SK-N-SH (cell line): Measurements from ENCODE around the gene PPP1R9B. TPM values are rescaled to one million over a fixed set of nuclear protein-coding genes. Genes with fewer than 3 reads are reported as not detected.

Experiments
- CTCF ChIA-PET: fragments of 300-600, 350-600 bp; formaldehyde crosslinking; extraction: SDS; loops from one replicate; lab custom pipeline; 2021; lab: Yijun Ruan, JAX
- POLR2A ChIA-PET: fragments of 350-600 bp; sonication (Branson Sonifier 250); formaldehyde crosslinking; extraction: SDS; loops from one replicate; lab custom pipeline; 2020; ENCODE audit warnings: antibody characterized with exemption, inconsistent platforms; lab: Yijun Ruan, JAX
- DNase-seq: peaks from one replicate; pipeline ENCODE4 v3.0.0; 2012
- H2AFZ ChIP-seq: fragments of 200-600 bp; sonication (generic); 2 replicates; pipeline ENCODE4 v1.8.1; 2016; ENCODE audit warnings: antibody characterized with exemption, mild to moderate bottlenecking, low read depth
- H3F3A ChIP-seq: fragments of 200-600 bp; sonication (generic); replicated peaks from 2 replicates; pipeline ENCODE3; 2016; ENCODE audit warnings: antibody characterized with exemption, mild to moderate bottlenecking; ENCODE audit not compliant: insufficient read depth
- H3K27ac ChIP-seq, 2 experiments: fragments of 200-500 bp in 1 of 2; fragments of 200-600 bp in 1 of 2; sonication (Bioruptor generic) in 1 of 2; sonication (generic), shearing (Covaris generic) in 1 of 2; 2 replicates each; pipeline versions ENCODE4 v1.5.1 to v1.6.1; 2014 to 2016; ENCODE audit warnings: low read depth in 2 of 2, inconsistent platforms in 1 of 2, low read length in 1 of 2, mild to moderate bottlenecking in 1 of 2, mixed read lengths in 1 of 2
- H3K27me3 ChIP-seq: fragments of 200-600 bp; sonication (generic), shearing (Covaris generic); 2 replicates; pipeline ENCODE4 v1.6.1; 2016; ENCODE audit warnings: mixed run types; ENCODE audit not compliant: insufficient read depth
- H3K36me3 ChIP-seq, 2 experiments: fragments of 200-500 bp in 1 of 2; fragments of 200-600 bp in 1 of 2; sonication (Bioruptor generic) in 1 of 2; sonication (generic) in 1 of 2; replicated peaks in 1 of 2; 2 replicates each; pipeline versions ENCODE3 to v1.5.1; 2014 to 2016; ENCODE audit warnings: low read length in 1 of 2, mild to moderate bottlenecking in 1 of 2; ENCODE audit not compliant: insufficient read depth in 2 of 2, control insufficient read depth in 1 of 2
- H3K4me1 ChIP-seq, 2 experiments: fragments of 200-500 bp in 1 of 2; fragments of 200-600 bp in 1 of 2; sonication (Bioruptor generic) in 1 of 2; sonication (generic), shearing (Covaris generic) in 1 of 2; 2 replicates each; pipeline versions ENCODE4 v1.5.1 to v1.6.1; 2014 to 2016; ENCODE audit warnings: low read depth in 1 of 2, low read length in 1 of 2, mixed run types in 1 of 2; ENCODE audit not compliant: insufficient read depth in 2 of 2, control insufficient read depth in 1 of 2
- H3K4me2 ChIP-seq: fragments of 200-600 bp; sonication (generic), shearing (Covaris generic); 2 replicates; pipeline ENCODE4 v1.6.1; 2017; ENCODE audit warnings: mixed run types
- H3K4me3 ChIP-seq, 2 experiments: fragments of 200-500 bp in 1 of 2; fragments of 200-600 bp in 1 of 2; sonication (Bioruptor generic) in 1 of 2; sonication (generic), shearing (Covaris generic) in 1 of 2; 2 replicates each; pipeline versions ENCODE4 v1.5.1 to v1.8.1; 2014 to 2016; ENCODE audit warnings: low read depth in 2 of 2, inconsistent platforms in 1 of 2, low read length in 1 of 2, mild to moderate bottlenecking in 1 of 2, mixed read lengths in 1 of 2, moderate library complexity in 1 of 2
- H3K79me2 ChIP-seq: fragments of 200-600 bp; sonication (generic); 2 replicates; pipeline ENCODE4 v1.8.1; 2017; ENCODE audit warnings: mild to moderate bottlenecking; ENCODE audit not compliant: insufficient read depth
- H3K9ac ChIP-seq: fragments of 200-600 bp; sonication (generic); 2 replicates; pipeline ENCODE4 v1.6.1; 2017; ENCODE audit warnings: mixed run types
- H3K9me2 ChIP-seq: fragments of 200-600 bp; sonication (generic); 2 replicates; pipeline ENCODE4 v1.6.1; 2017; ENCODE audit warnings: mixed run types
- H3K9me3 ChIP-seq: fragments of 200-600 bp; sonication (generic); 2 replicates; pipeline ENCODE4 v1.6.1; 2017; ENCODE audit warnings: mixed run types, mild to moderate bottlenecking, moderate library complexity
- H4K20me1 ChIP-seq: fragments of 200-600 bp; sonication (generic); 2 replicates; pipeline ENCODE4 v1.6.1; 2017; ENCODE audit warnings: mild to moderate bottlenecking, mixed run types; ENCODE audit not compliant: insufficient read depth
- CHD2 ChIP-seq: fragments of 150-350 bp; IDR thresholded peaks from 2 replicates; pipeline ENCODE4 v1.6.1; 2018; ENCODE audit warnings: low read length; ENCODE audit not compliant: partially characterized antibody
- EP300 ChIP-seq, 2 experiments: IDR thresholded peaks; 2 replicates each; pipeline versions ENCODE4 v1.4.0 to v1.6.1; 2012; ENCODE audit warnings: borderline replicate concordance in 1 of 2, low read depth in 1 of 2, low read length in 1 of 2
- GABPA ChIP-seq: IDR thresholded peaks from 2 replicates; pipeline ENCODE4 v1.4.0; 2012; ENCODE audit warnings: low read depth, mild to moderate bottlenecking
- JUND ChIP-seq: IDR thresholded peaks from 2 replicates; pipeline ENCODE4 v1.4.0; 2012
- MXI1 ChIP-seq: IDR thresholded peaks from 2 replicates; pipeline ENCODE4 v1.6.1; 2012; ENCODE audit warnings: mild to moderate bottlenecking, low read depth, low read length, improper control_type of control experiment
- RFX5 ChIP-seq: IDR thresholded peaks from 2 replicates; pipeline ENCODE4 v1.6.1; 2012; ENCODE audit warnings: mild to moderate bottlenecking, improper control_type of control experiment, low read length
- RXRA ChIP-seq: IDR thresholded peaks from 2 replicates; pipeline ENCODE4 v1.4.0; 2012; ENCODE audit warnings: low read depth, mild to moderate bottlenecking, borderline replicate concordance
- WGBS: methylation state at CpG from one replicate; pipeline ENCODE4 v1.1.6; 2017; ENCODE audit warnings: low lambda C conversion rate; 5-methylcytosine and 5-hydroxymethylcytosine counted together
- polyA plus RNA-seq, 3 experiments: library from polyadenylated mRNA; depleted of rRNA; stranded (reverse); fragments of >200 nt; gene quantifications; 2 replicates each; pipeline ENCODE4 v1.2.3, GENCODE V29; 2012
- TF ChIP-seq, protein P1 (sequence below): IDR thresholded peaks from 2 replicates; pipeline ENCODE4 v1.4.0; 2012; ENCODE audit warnings: low read depth
- TF ChIP-seq, protein P2 (sequence below): IDR thresholded peaks from 2 replicates; pipeline ENCODE4 v1.4.0; 2012; ENCODE audit warnings: low read depth, borderline replicate concordance

The PPP1R9B gene
- polyA plus RNA-seq, 1 of the 3 experiments (the other 2 are of a cell fraction): 35.2 TPM

- 4% methylated on average over 45 of the region's 123 CpGs for WGBS
- Histone ChIP-seq H4K20me1 (peaks cover 46% of the 10 kb centered on the region), H3F3A (peaks cover 19% of the 10 kb centered on the region), H3K4me3 (peak overlapping the region; percentile 66 to 81), H3K4me2 (peak overlapping the region; percentile 97), H3K9me2 (no peaks in the 10 kb centered on the region)
- POLR2A ChIA-PET: interaction anchor here (0.8 to 1.3 kb wide), 6 partner anchors 9 to 28 kb away, joined by 3 to 5 read pairs (median 4); no protein-coding TSS in a partner anchor
- TF ChIP-seq, protein P1, sequence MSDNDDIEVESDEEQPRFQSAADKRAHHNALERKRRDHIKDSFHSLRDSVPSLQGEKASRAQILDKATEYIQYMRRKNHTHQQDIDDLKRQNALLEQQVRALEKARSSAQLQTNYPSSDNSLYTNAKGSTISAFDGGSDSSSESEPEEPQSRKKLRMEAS: peak; percentile 55; the same call in 1 of the 2 replicates
- TF ChIP-seq RXRA (no peak), JUND (no peak), GABPA (peak; percentile 34; the same call in 1 of the 2 replicates), EP300 (IDR thresholded peaks at IDR 0.05; ENCODE audit: borderline replicate concordance in 1 of 2, low read depth in 1 of 2, low read length in 1 of 2) (0 out of 4 replicates have a peak, but pooled peaks of 1 of the 2 experiments have one; percentile 9), MXI1 (peak; percentile 54)
- TF ChIP-seq, all 33 proteins: peak for 4
- CTCF ChIA-PET: interaction anchor here (0.7 to 12.8 kb wide), 18 partner anchors 12 to 148 kb away, joined by 3 to 169 read pairs (median 6); partner anchors contain the start of genes COL1A1 and SAMD14
- DNase-seq: peak; percentile 84
- peaks cover 11 to 12% of the 10 kb centered on the region in 2 experiments for H3K36me3 ChIP-seq
- H3K4me1 ChIP-seq: peaks cover 30 to 63% of the 10 kb centered on the region in 2 experiments; a peak in 3 of 4 replicates
- no peaks in the 10 kb centered on the region for H3K27me3 ChIP-seq
- H3K79me2 ChIP-seq: peaks cover 60% of the 10 kb centered on the region
- peak overlapping the region; percentile 92 for H3K9ac ChIP-seq
- H3K27ac ChIP-seq: peak overlapping the region; percentile 54 to 86
- no peaks in the 10 kb centered on the region for H3K9me3 ChIP-seq
- H2AFZ ChIP-seq: no peak overlapping the region
Measured at GRCh38 chr17:50149417-50150353, 792 bp downstream of the PPP1R9B start.

GRCh38 chr17:50149091-50149416 lies 1.4 kb downstream of the PPP1R9B start:
- H3K4me1 ChIP-seq: peaks cover 27 to 56% of the 10 kb centered on the region in 2 experiments; a peak in 3 of 4 replicates
- CTCF ChIA-PET: interaction anchor here (0.7 to 12.8 kb wide), 12 partner anchors 11 to 61 kb away, joined by 3 to 169 read pairs (median 15); partner anchors contain the start of genes COL1A1 and SAMD14
- H3F3A ChIP-seq: peaks cover 24% of the 10 kb centered on the region
- 5% methylated on average over 12 of the region's 30 CpGs for WGBS
- H3K9me3 ChIP-seq: no peaks in the 10 kb centered on the region
- peaks cover 66% of the 10 kb centered on the region for H3K79me2 ChIP-seq
- no peak for DNase-seq
- H3K4me3 ChIP-seq: peak overlapping the region; percentile 66 to 81
- no peaks in the 10 kb centered on the region for H3K27me3 ChIP-seq
- peaks cover 53% of the 10 kb centered on the region for H4K20me1 ChIP-seq
- H3K36me3 ChIP-seq: peaks cover 15 to 18% of the 10 kb centered on the region in 2 experiments
- no peak for TF ChIP-seq RFX5
- peak; percentile 13 for TF ChIP-seq CHD2
- TF ChIP-seq, protein P2, sequence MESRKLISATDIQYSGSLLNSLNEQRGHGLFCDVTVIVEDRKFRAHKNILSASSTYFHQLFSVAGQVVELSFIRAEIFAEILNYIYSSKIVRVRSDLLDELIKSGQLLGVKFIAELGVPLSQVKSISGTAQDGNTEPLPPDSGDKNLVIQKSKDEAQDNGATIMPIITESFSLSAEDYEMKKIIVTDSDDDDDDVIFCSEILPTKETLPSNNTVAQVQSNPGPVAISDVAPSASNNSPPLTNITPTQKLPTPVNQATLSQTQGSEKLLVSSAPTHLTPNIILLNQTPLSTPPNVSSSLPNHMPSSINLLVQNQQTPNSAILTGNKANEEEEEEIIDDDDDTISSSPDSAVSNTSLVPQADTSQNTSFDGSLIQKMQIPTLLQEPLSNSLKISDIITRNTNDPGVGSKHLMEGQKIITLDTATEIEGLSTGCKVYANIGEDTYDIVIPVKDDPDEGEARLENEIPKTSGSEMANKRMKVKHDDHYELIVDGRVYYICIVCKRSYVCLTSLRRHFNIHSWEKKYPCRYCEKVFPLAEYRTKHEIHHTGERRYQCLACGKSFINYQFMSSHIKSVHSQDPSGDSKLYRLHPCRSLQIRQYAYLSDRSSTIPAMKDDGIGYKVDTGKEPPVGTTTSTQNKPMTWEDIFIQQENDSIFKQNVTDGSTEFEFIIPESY: no peak
- TF ChIP-seq EP300 (IDR thresholded peaks at IDR 0.05; ENCODE audit: borderline replicate concordance in 1 of 2, low read depth in 1 of 2, low read length in 1 of 2): no peak
- TF ChIP-seq, all 33 proteins: peak for 1
- no peaks in the 10 kb centered on the region for H3K9me2 ChIP-seq
- no peak overlapping the region for H2AFZ ChIP-seq
- peak overlapping the region; percentile 92 for H3K9ac ChIP-seq
- POLR2A ChIA-PET: interaction anchor here (1.3 kb wide), 1 partner anchor 16 kb away, joined by 3 read pairs; no protein-coding TSS in a partner anchor
- peak overlapping the region; percentile 54 to 86 for H3K27ac ChIP-seq
- peak overlapping the region; percentile 97 for H3K4me2 ChIP-seq
